ENCODE results near the gene AMOTL1.

Gene AMOTL1

GRCh38 chr11:94727819-94728218 lies 40.3 kb upstream of the AMOTL1 start:
- DNase-seq (ENCODE audit: extremely low spot score): no peak
- no peak for TF ChIP-seq FOXA1 (IDR thresholded peaks at IDR 0.05)
- TF ChIP-seq ZNF384 (IDR thresholded peaks at IDR 0.05): no peak
- TF ChIP-seq ELF4 (IDR thresholded peaks at IDR 0.05): no peak
- TF ChIP-seq CTBP1 (IDR thresholded peaks at IDR 0.05; ENCODE audit: borderline replicate concordance): no peak
- no peak for TF ChIP-seq L3MBTL2 (conservative IDR thresholded peaks at IDR 0.05)
- no peak for TF ChIP-seq HDGF (IDR thresholded peaks at IDR 0.05; ENCODE audit: borderline replicate concordance)
- TF ChIP-seq TARDBP (IDR thresholded peaks at IDR 0.05): no peak
- no peak for TF ChIP-seq ARNT (IDR thresholded peaks at IDR 0.05)
- TF ChIP-seq LEF1 (IDR thresholded peaks at IDR 0.05; ENCODE audit: borderline replicate concordance): no peak
- CTCF ChIA-PET: no interaction called here
- POLR2A ChIA-PET: no interaction called here

- TF ChIP-seq CTBP1 (IDR thresholded peaks at IDR 0.05; ENCODE audit: borderline replicate concordance): no peak
- TF ChIP-seq TARDBP (IDR thresholded peaks at IDR 0.05): no peak
- no peak for TF ChIP-seq FOXA1 (IDR thresholded peaks at IDR 0.05)
- no peak for TF ChIP-seq HDGF (IDR thresholded peaks at IDR 0.05; ENCODE audit: borderline replicate concordance)
- no peak for TF ChIP-seq NFRKB (IDR thresholded peaks at IDR 0.05)
- no peak for TF ChIP-seq LEF1 (IDR thresholded peaks at IDR 0.05; ENCODE audit: borderline replicate concordance)
- TF ChIP-seq PKNOX1 (IDR thresholded peaks at IDR 0.05): no peak
- TF ChIP-seq ZNF384 (IDR thresholded peaks at IDR 0.05): no peak
- TF ChIP-seq ELF4 (IDR thresholded peaks at IDR 0.05): no peak
- TF ChIP-seq FOXK2 (IDR thresholded peaks at IDR 0.05): no peak
- TF ChIP-seq FOXM1 (IDR thresholded peaks at IDR 0.05; ENCODE audit: borderline replicate concordance): no peak
- TF ChIP-seq SUZ12 (IDR thresholded peaks at IDR 0.05): no peak
- TF ChIP-seq ARNT (IDR thresholded peaks at IDR 0.05): no peak
- no peak for TF ChIP-seq SP1 (IDR thresholded peaks at IDR 0.05)
- no peak for TF ChIP-seq BHLHE40 (IDR thresholded peaks at IDR 0.05; ENCODE audit: borderline replicate concordance)
- TF ChIP-seq L3MBTL2 (conservative IDR thresholded peaks at IDR 0.05): no peak
- ChIA-PET POLR2A (no interaction called here), CTCF (no interaction called here)
- DNase-seq (ENCODE audit: extremely low spot score): no peak
These were observed 39.6 kb upstream of the AMOTL1 start for GRCh38 chr11:94728541-94728940.

- TF ChIP-seq HDGF (IDR thresholded peaks at IDR 0.05; ENCODE audit: borderline replicate concordance): no peak
- TF ChIP-seq L3MBTL2 (conservative IDR thresholded peaks at IDR 0.05): no peak
- TF ChIP-seq CTBP1 (IDR thresholded peaks at IDR 0.05; ENCODE audit: borderline replicate concordance): no peak
- TF ChIP-seq LEF1 (IDR thresholded peaks at IDR 0.05; ENCODE audit: borderline replicate concordance): no peak
- TF ChIP-seq FOXA1 (IDR thresholded peaks at IDR 0.05): no peak
- no peak for TF ChIP-seq ARNT (IDR thresholded peaks at IDR 0.05)
- TF ChIP-seq ZNF384 (IDR thresholded peaks at IDR 0.05): no peak
- TF ChIP-seq BHLHE40 (IDR thresholded peaks at IDR 0.05; ENCODE audit: borderline replicate concordance): no peak
- TF ChIP-seq ELF4 (IDR thresholded peaks at IDR 0.05): no peak
- no peak for TF ChIP-seq FOXM1 (IDR thresholded peaks at IDR 0.05; ENCODE audit: borderline replicate concordance)
- TF ChIP-seq SP1 (IDR thresholded peaks at IDR 0.05): no peak
- TF ChIP-seq NFRKB (IDR thresholded peaks at IDR 0.05): no peak
- no peak for TF ChIP-seq SUZ12 (IDR thresholded peaks at IDR 0.05)
- TF ChIP-seq TARDBP (IDR thresholded peaks at IDR 0.05): no peak
- TF ChIP-seq FOXK2 (IDR thresholded peaks at IDR 0.05): no peak
- no peak for TF ChIP-seq PKNOX1 (IDR thresholded peaks at IDR 0.05)
- ChIA-PET POLR2A (no interaction called here), CTCF (no interaction called here)
- DNase-seq (ENCODE audit: extremely low spot score): no peak
These were observed 39.0 kb upstream of the AMOTL1 start for GRCh38 chr11:94728966-94729751.

- CTCF ChIA-PET: no interaction called here
- POLR2A ChIA-PET: no interaction called here
- TF ChIP-seq HDGF (IDR thresholded peaks at IDR 0.05; ENCODE audit: borderline replicate concordance) (no peak), NFRKB (IDR thresholded peaks at IDR 0.05) (no peak), L3MBTL2 (conservative IDR thresholded peaks at IDR 0.05) (no peak), CTBP1 (IDR thresholded peaks at IDR 0.05; ENCODE audit: borderline replicate concordance) (no peak), TARDBP (IDR thresholded peaks at IDR 0.05) (no peak), LEF1 (IDR thresholded peaks at IDR 0.05; ENCODE audit: borderline replicate concordance) (no peak), PKNOX1 (IDR thresholded peaks at IDR 0.05) (no peak), FOXA1 (IDR thresholded peaks at IDR 0.05) (no peak), SP1 (IDR thresholded peaks at IDR 0.05) (no peak), SUZ12 (IDR thresholded peaks at IDR 0.05) (no peak), ZNF384 (IDR thresholded peaks at IDR 0.05) (no peak), BHLHE40 (IDR thresholded peaks at IDR 0.05; ENCODE audit: borderline replicate concordance) (no peak), FOXK2 (IDR thresholded peaks at IDR 0.05) (no peak)
- DNase-seq (ENCODE audit: extremely low spot score): no peak
These were observed 38.0 kb upstream of the AMOTL1 start for GRCh38 chr11:94730153-94730552.

GRCh38 chr11:94731880-94732601 lies 36.1 kb upstream of the AMOTL1 start:
- CTCF ChIA-PET: interaction anchor here (0.6 to 1.1 kb wide), 3 partner anchors 10 to 57 kb away, joined by 3 to 4 read pairs (median 3); no protein-coding TSS in a partner anchor
- POLR2A ChIA-PET: no interaction called here
- TF ChIP-seq LEF1 (IDR thresholded peaks at IDR 0.05; ENCODE audit: borderline replicate concordance): no peak
- no peak for DNase-seq (ENCODE audit: extremely low spot score)
